ENCODE results near the gene NXPH1. TPM values are rescaled to one million over a fixed set of nuclear protein-coding genes. Genes with fewer than 3 reads are reported as not detected.

Gene NXPH1
- total RNA-seq, 4 donors from 2014 or later = not detected

- intact Hi-C loops (cut with DNase I; ENCODE audit: low total_unique reads) = no loop called here
Measured at GRCh38 chr7:8669501-8669851, 236.1 kb downstream of the NXPH1 start.

GRCh38 chr7:8684426-8684825 lies 251.0 kb downstream of the NXPH1 start:
- no peak for ATAC-seq
- DNase-seq = no peak
- intact Hi-C loops (cut with DNase I; ENCODE audit: low total_unique reads) (no loop called here), in situ Hi-C loops (cut with MboI; ENCODE audit: low sequenced_read_pairs in 4 of 4) (no loop called here)
- no peaks in the 10 kb centered on the region for H3K27me3 ChIP-seq
- TF ChIP-seq POLR2A (IDR thresholded peaks at IDR 0.05) = no peak
- no peak for TF ChIP-seq CTCF (IDR thresholded peaks at IDR 0.05 in 4 of 5, conservative IDR thresholded peaks at IDR 0.05 in 1 of 5)
- H3K4me1 ChIP-seq = no peaks in the 10 kb centered on the region
- H3K27ac ChIP-seq = no peak overlapping the region
- no peaks in the 10 kb centered on the region for H3K9me3 ChIP-seq
- H3K4me3 ChIP-seq = no peak overlapping the region
- H3K36me3 ChIP-seq = no peaks in the 10 kb centered on the region

More at GRCh38 chr7:8669501-8669851, 236.1 kb downstream of the NXPH1 start:
- H3K4me1 ChIP-seq = no peaks in the 10 kb centered on the region
- H3K36me3 ChIP-seq = no peaks in the 10 kb centered on the region
- H3K9me3 ChIP-seq = no peaks in the 10 kb centered on the region
- H3K4me3 ChIP-seq = no peak overlapping the region
- TF ChIP-seq POLR2A (IDR thresholded peaks at IDR 0.05) (no peak), CTCF (IDR thresholded peaks at IDR 0.05 in 4 of 5, conservative IDR thresholded peaks at IDR 0.05 in 1 of 5) (no peak)
- in situ Hi-C loops (cut with MboI; ENCODE audit: low sequenced_read_pairs in 4 of 4) = no loop called here
- no peak for ATAC-seq
- no peak overlapping the region for H3K27ac ChIP-seq
- no peaks in the 10 kb centered on the region for H3K27me3 ChIP-seq
- DNase-seq = no peak

- no peak for TF ChIP-seq CTCF (IDR thresholded peaks at IDR 0.05 in 4 of 5, conservative IDR thresholded peaks at IDR 0.05 in 1 of 5)
- no peak for TF ChIP-seq POLR2A (IDR thresholded peaks at IDR 0.05)
- intact Hi-C loops (cut with DNase I; ENCODE audit: low total_unique reads) = no loop called here
- Histone ChIP-seq H3K27me3 (no peaks in the 10 kb centered on the region), H3K4me3 (no peak overlapping the region), H3K4me1 (no peaks in the 10 kb centered on the region), H3K27ac (no peak overlapping the region), H3K9me3 (no peaks in the 10 kb centered on the region), H3K36me3 (no peaks in the 10 kb centered on the region)
- ATAC-seq (no peak), DNase-seq (no peak)
- in situ Hi-C loops (cut with MboI; ENCODE audit: low sequenced_read_pairs in 4 of 4) = no loop called here
Measured at GRCh38 chr7:8699875-8700624, 266.6 kb downstream of the NXPH1 start.

- no peaks in the 10 kb centered on the region for H3K36me3 ChIP-seq
- in situ Hi-C loops (cut with MboI; ENCODE audit: low sequenced_read_pairs in 4 of 4) = no loop called here
- no peak overlapping the region for H3K4me3 ChIP-seq
- intact Hi-C loops (cut with DNase I; ENCODE audit: low total_unique reads) = no loop called here
- TF ChIP-seq CTCF (IDR thresholded peaks at IDR 0.05 in 4 of 5, conservative IDR thresholded peaks at IDR 0.05 in 1 of 5) (no peak), POLR2A (IDR thresholded peaks at IDR 0.05) (no peak)
- no peak overlapping the region for H3K27ac ChIP-seq
- H3K9me3 ChIP-seq = no peaks in the 10 kb centered on the region
- ATAC-seq = no peak
- no peaks in the 10 kb centered on the region for H3K27me3 ChIP-seq
- no peak for DNase-seq
- no peaks in the 10 kb centered on the region for H3K4me1 ChIP-seq
Measured at GRCh38 chr7:8702807-8703206, 269.4 kb downstream of the NXPH1 start.

GRCh38 chr7:8710124-8710523 lies 276.7 kb downstream of the NXPH1 start:
- intact Hi-C loops (cut with DNase I; ENCODE audit: low total_unique reads) = no loop called here
- Histone ChIP-seq H3K9me3 (no peaks in the 10 kb centered on the region), H3K27me3 (no peaks in the 10 kb centered on the region), H3K36me3 (no peaks in the 10 kb centered on the region), H3K4me3 (no peak overlapping the region), H3K4me1 (no peaks in the 10 kb centered on the region), H3K27ac (no peak overlapping the region)
- ATAC-seq = no peak
- in situ Hi-C loops (cut with MboI; ENCODE audit: low sequenced_read_pairs in 4 of 4) = no loop called here
- no peak for DNase-seq
- TF ChIP-seq POLR2A (IDR thresholded peaks at IDR 0.05) (no peak), CTCF (IDR thresholded peaks at IDR 0.05 in 4 of 5, conservative IDR thresholded peaks at IDR 0.05 in 1 of 5) (no peak)
